Nephron progenitor cell (in vitro differentiated cells): Measurements from ENCODE around the gene UBAP1L.

Source experiments
- DNase-seq: peaks from one replicate; pipeline ENCODE4 v3.0.0; 2021
- H3K27ac Mint-ChIP-seq: 2 replicates; pipeline ENCODE4 v1.8.0; 2021; ENCODE audit warnings: mild to moderate bottlenecking, moderate library complexity, mixed read lengths
- H3K27me3 Mint-ChIP-seq: 2 replicates; pipeline ENCODE4 v1.8.0; 2021; ENCODE audit warnings: mild to moderate bottlenecking, low read depth, mixed read lengths; ENCODE audit not compliant: poor library complexity
- H3K36me3 Mint-ChIP-seq: 2 replicates; pipeline ENCODE4 v1.8.0; 2021; ENCODE audit warnings: low read depth, mixed read lengths
- H3K4me1 Mint-ChIP-seq: 2 replicates; pipeline ENCODE4 v1.8.0; 2021; ENCODE audit warnings: mixed read lengths
- H3K4me3 Mint-ChIP-seq: 2 replicates; pipeline ENCODE4 v1.8.0; 2021; ENCODE audit warnings: mild to moderate bottlenecking, moderate library complexity, mixed read lengths
- H3K9me3 Mint-ChIP-seq: 2 replicates; pipeline ENCODE4 v1.8.0; 2021; ENCODE audit warnings: mild to moderate bottlenecking, moderate library complexity, mixed read lengths
- TF ChIP-seq, protein P1 (sequence below): fragments of 200-600 bp; sonication (generic); IDR thresholded peaks from 2 replicates; pipeline ENCODE4 v1.5.0; 2021; ENCODE audit warnings: antibody characterized with exemption

UBAP1L gene

GRCh38 chr15:65092911-65093792 lies 21.8 kb downstream of the UBAP1L start:
- peaks cover 30% of the 10 kb centered on the region for H3K4me1 Mint-ChIP-seq
- H3K27me3 Mint-ChIP-seq, result peaks cover 4% of the 10 kb centered on the region
- TF ChIP-seq, protein P1, sequence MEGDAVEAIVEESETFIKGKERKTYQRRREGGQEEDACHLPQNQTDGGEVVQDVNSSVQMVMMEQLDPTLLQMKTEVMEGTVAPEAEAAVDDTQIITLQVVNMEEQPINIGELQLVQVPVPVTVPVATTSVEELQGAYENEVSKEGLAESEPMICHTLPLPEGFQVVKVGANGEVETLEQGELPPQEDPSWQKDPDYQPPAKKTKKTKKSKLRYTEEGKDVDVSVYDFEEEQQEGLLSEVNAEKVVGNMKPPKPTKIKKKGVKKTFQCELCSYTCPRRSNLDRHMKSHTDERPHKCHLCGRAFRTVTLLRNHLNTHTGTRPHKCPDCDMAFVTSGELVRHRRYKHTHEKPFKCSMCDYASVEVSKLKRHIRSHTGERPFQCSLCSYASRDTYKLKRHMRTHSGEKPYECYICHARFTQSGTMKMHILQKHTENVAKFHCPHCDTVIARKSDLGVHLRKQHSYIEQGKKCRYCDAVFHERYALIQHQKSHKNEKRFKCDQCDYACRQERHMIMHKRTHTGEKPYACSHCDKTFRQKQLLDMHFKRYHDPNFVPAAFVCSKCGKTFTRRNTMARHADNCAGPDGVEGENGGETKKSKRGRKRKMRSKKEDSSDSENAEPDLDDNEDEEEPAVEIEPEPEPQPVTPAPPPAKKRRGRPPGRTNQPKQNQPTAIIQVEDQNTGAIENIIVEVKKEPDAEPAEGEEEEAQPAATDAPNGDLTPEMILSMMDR, result no peak
- no peak for DNase-seq
- no peaks in the 10 kb centered on the region for H3K9me3 Mint-ChIP-seq
- no peak overlapping the region for H3K27ac Mint-ChIP-seq
- no peak overlapping the region for H3K4me3 Mint-ChIP-seq
- H3K36me3 Mint-ChIP-seq, result peaks cover 11% of the 10 kb centered on the region

- Mint-ChIP-seq H3K4me3 (no peak overlapping the region), H3K27me3 (peaks cover 7% of the 10 kb centered on the region), H3K27ac (peak overlapping the region; percentile 93), H3K36me3 (peaks cover 2% of the 10 kb centered on the region), H3K9me3 (no peaks in the 10 kb centered on the region), H3K4me1 (peaks cover 40% of the 10 kb centered on the region)
- TF ChIP-seq, protein P1, result no peak
- no peak for DNase-seq
These were observed 22.8 kb downstream of the UBAP1L start for GRCh38 chr15:65091946-65092770.

- Mint-ChIP-seq H3K9me3 (no peaks in the 10 kb centered on the region), H3K27me3 (peaks cover 11% of the 10 kb centered on the region), H3K27ac (no peak overlapping the region), H3K4me1 (peaks cover 68% of the 10 kb centered on the region), H3K4me3 (no peak overlapping the region), H3K36me3 (no peaks in the 10 kb centered on the region)
- TF ChIP-seq, protein P1, result no peak
- no peak for DNase-seq
These were observed 25.7 kb downstream of the UBAP1L start for GRCh38 chr15:65089206-65089824.

DNA sequence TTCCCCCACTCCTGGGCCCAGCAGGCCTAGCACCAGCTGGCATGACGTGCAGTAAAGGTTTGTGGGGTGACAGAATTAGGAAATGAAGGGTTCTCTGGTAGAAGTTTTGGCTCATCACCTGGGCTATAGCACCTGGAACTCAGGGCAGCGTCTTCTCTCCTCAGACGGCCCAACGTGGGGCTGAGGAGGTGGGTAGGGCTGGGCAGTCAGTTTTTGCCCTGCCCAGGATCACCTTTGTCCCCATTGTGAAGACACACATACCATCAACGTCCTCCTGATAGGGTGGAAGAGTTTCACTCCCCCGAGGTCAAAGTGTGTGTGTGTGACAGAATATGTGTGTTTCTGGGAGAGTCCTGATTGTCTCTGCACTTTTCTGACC lies 26.4 kb downstream of the UBAP1L start:
- TF ChIP-seq, protein P1, result no peak
- H3K27me3 Mint-ChIP-seq, result peaks cover 11% of the 10 kb centered on the region
- no peaks in the 10 kb centered on the region for H3K9me3 Mint-ChIP-seq
- H3K36me3 Mint-ChIP-seq, result no peaks in the 10 kb centered on the region
- peaks cover 75% of the 10 kb centered on the region for H3K4me1 Mint-ChIP-seq
- H3K27ac Mint-ChIP-seq, result no peak overlapping the region
- no peak overlapping the region for H3K4me3 Mint-ChIP-seq
- DNase-seq, result no peak

DNA sequence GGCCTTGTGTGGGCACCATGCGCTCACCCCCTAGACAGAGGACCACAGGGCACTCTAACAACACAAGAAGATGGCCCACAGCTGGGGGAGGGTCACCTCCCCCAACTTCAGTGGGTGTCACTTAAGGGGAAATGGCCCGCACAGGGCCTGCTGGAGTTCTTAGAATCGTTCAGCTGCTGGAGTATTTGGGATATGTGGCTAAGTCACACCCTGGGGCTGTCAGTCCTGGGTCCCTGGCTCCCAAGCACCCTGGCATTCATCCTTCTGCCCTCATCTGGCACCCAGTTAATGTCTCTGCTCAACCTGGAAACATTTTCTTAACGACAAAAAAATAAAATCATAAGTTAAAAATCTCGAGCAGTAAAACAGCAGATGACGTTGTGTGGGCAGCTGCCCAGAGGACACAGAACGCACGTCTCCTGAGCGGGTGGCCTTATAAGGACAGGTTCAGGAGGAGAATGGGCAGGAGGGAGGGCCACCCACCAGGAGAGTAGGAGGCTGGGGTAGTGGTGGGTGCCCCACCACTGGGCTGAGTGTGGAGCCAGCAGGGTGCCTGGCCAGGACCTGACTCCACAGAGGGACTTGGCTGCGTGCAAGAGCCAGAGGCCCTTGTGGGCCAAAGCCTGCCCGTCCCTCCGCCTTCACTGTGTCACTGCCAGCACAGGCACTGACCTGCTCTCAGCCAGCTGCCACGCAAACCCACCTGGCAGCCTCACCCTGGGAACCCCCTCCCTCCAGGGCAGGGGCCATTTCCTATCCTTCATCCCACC lies 26.9 kb downstream of the UBAP1L start:
- peaks cover 81% of the 10 kb centered on the region for H3K4me1 Mint-ChIP-seq
- no peaks in the 10 kb centered on the region for H3K9me3 Mint-ChIP-seq
- H3K27ac Mint-ChIP-seq, result no peak overlapping the region
- TF ChIP-seq, protein P1, result no peak
- H3K36me3 Mint-ChIP-seq, result no peaks in the 10 kb centered on the region
- peaks cover 11% of the 10 kb centered on the region for H3K27me3 Mint-ChIP-seq
- no peak for DNase-seq
- no peak overlapping the region for H3K4me3 Mint-ChIP-seq
